HepG2 (cell line): ENCODE data around the gene HYAL2. TPM values are rescaled to one million over a fixed set of nuclear protein-coding genes. Genes with fewer than 3 reads are reported as not detected.

Source experiments
- BRF2 ChIP-seq: sonication (generic); formaldehyde crosslinking; IDR thresholded peaks from 2 replicates; pipeline ENCODE4 v1.8.1; 2022; ENCODE audit warnings: mild to moderate bottlenecking, missing genetic modification reagents
- CREB1 ChIP-seq, 2 experiments: fragments of 450-650 bp in 1 of 2; IDR thresholded peaks; 2 replicates each; pipeline ENCODE4 v1.6.1; 2016 to 2017; ENCODE audit warnings: control low read depth in 1 of 2, mild to moderate bottlenecking in 1 of 2, missing compliant biosample characterization in 1 of 2, missing genetic modification characterization in 1 of 2
- FOXO1 ChIP-seq: sonication (generic); formaldehyde crosslinking; IDR thresholded peaks from 2 replicates; pipeline ENCODE4 v1.4.0; 2020; ENCODE audit warnings: missing genetic modification reagents
- HNF1B ChIP-seq: sonication (generic); formaldehyde crosslinking; IDR thresholded peaks from 2 replicates; pipeline ENCODE4 v1.5.1; 2020; ENCODE audit warnings: mild to moderate bottlenecking, moderate library complexity, missing genetic modification reagents
- KDM3A ChIP-seq: IDR thresholded peaks from 2 replicates; pipeline ENCODE4 v1.6.1; 2018; ENCODE audit warnings: low read depth, missing compliant biosample characterization
- MAFF ChIP-seq: IDR thresholded peaks from 2 replicates; pipeline ENCODE4 v1.6.1; 2011; ENCODE audit warnings: low read depth, low read length, improper control_type of control experiment
- PITX1 ChIP-seq: sonication (generic); formaldehyde crosslinking; IDR thresholded peaks from 2 replicates; pipeline ENCODE4 v1.5.1; 2020; ENCODE audit warnings: mild to moderate bottlenecking, missing genetic modification reagents
- SNAPC2 ChIP-seq: sonication (generic); formaldehyde crosslinking; IDR thresholded peaks from 2 replicates; pipeline ENCODE4 v1.8.1; 2022; ENCODE audit warnings: mild to moderate bottlenecking, missing genetic modification reagents
- SOX5 ChIP-seq: IDR thresholded peaks from 2 replicates; pipeline ENCODE4 v1.6.1; 2016; ENCODE audit warnings: borderline replicate concordance
- ZBTB3 ChIP-seq: sonication (generic); formaldehyde crosslinking; IDR thresholded peaks from 2 replicates; pipeline ENCODE4 v1.4.0; 2020; ENCODE audit warnings: low read depth, mild to moderate bottlenecking, moderate library complexity, missing genetic modification reagents, borderline replicate concordance
- ZNF124 ChIP-seq: sonication (generic); formaldehyde crosslinking; IDR thresholded peaks from 2 replicates; pipeline ENCODE4 v1.4.0; 2020; ENCODE audit warnings: missing genetic modification reagents
- ZNF180 ChIP-seq: sonication (generic); formaldehyde crosslinking; IDR thresholded peaks from 2 replicates; pipeline ENCODE4 v1.4.0; 2020; ENCODE audit warnings: low read depth, missing genetic modification reagents, borderline replicate concordance
- ZNF20 ChIP-seq: sonication (generic); formaldehyde crosslinking; IDR thresholded peaks from 2 replicates; pipeline ENCODE4 v1.4.0; 2020; ENCODE audit warnings: mild to moderate bottlenecking, moderate library complexity, missing genetic modification reagents
- ZNF326 ChIP-seq: sonication (generic); formaldehyde crosslinking; IDR thresholded peaks from 2 replicates; pipeline ENCODE4 v1.4.0; 2020; ENCODE audit warnings: missing genetic modification reagents, borderline replicate concordance
- ZNF33A ChIP-seq: sonication (generic); formaldehyde crosslinking; IDR thresholded peaks from 2 replicates; pipeline ENCODE4 v1.5.1; 2020; ENCODE audit warnings: missing genetic modification reagents, mild to moderate bottlenecking, moderate library complexity, borderline replicate concordance
- ZNF367 ChIP-seq: sonication (generic); formaldehyde crosslinking; IDR thresholded peaks from 2 replicates; pipeline ENCODE4 v1.4.0; 2020; ENCODE audit warnings: missing genetic modification reagents, borderline replicate concordance
- ZNF414 ChIP-seq: sonication (generic); formaldehyde crosslinking; IDR thresholded peaks from 2 replicates; pipeline ENCODE4 v1.5.0; 2020; ENCODE audit warnings: missing genetic modification reagents
- ZNF567 ChIP-seq: sonication (generic); formaldehyde crosslinking; IDR thresholded peaks from 2 replicates; pipeline ENCODE4 v1.8.1; 2023; ENCODE audit warnings: mild to moderate bottlenecking, missing genetic modification reagents, borderline replicate concordance
- ZNF687 ChIP-seq: sonication (generic); formaldehyde crosslinking; IDR thresholded peaks from 2 replicates; pipeline ENCODE4 v1.5.1; 2020; ENCODE audit warnings: mild to moderate bottlenecking, missing genetic modification reagents, moderate library complexity
- ZNF747 ChIP-seq: sonication (generic); formaldehyde crosslinking; IDR thresholded peaks from 2 replicates; pipeline ENCODE4 v1.8.1; 2023; ENCODE audit warnings: missing genetic modification reagents, mild to moderate bottlenecking, borderline replicate concordance
- ZSCAN12 ChIP-seq: sonication (generic); formaldehyde crosslinking; IDR thresholded peaks from 2 replicates; pipeline ENCODE4 v1.9.0; 2021; ENCODE audit warnings: mild to moderate bottlenecking, missing genetic modification reagents
- polyA plus RNA-seq, 8 experiments: library from polyadenylated mRNA; depleted of rRNA in 3 of 8; stranded (reverse) in 7 of 8; unstranded in 1 of 8; fragments of >200 nt; fragmentation: Illumina TruSeq in 4 of 8; extraction: Trizol in 4 of 8; gene quantifications; 2 replicates each; pipeline versions ENCODE4 v1.2.1 to v1.2.3, GENCODE V29; 2011 to 2016; ENCODE audit warnings: low read depth in 4 of 8, missing spikeins in 1 of 8, mixed read lengths in 1 of 8; ENCODE audit not compliant: insufficient read depth in 1 of 8
- total RNA-seq, 5 experiments: library from RNA; depleted of rRNA; stranded (reverse); fragments of >200 nt; fragmentation: Illumina TruSeq; extraction: Trizol; gene quantifications; 2 replicates each; pipeline ENCODE4 v1.2.3, GENCODE V29; 2016; ENCODE audit warnings: low read depth in 1 of 5

Gene HYAL2
- total and polyA plus RNA-seq, 2 of the 13 experiments (the other 11 are each of a cell fraction or from before 2014, with no cell fraction given), result 76.2 to 102 TPM

- no peak for TF ChIP-seq ZNF20 (CRISPR knock-in tag)
- TF ChIP-seq HNF1B (CRISPR knock-in tag), result no peak
- no peak for TF ChIP-seq CREB1 (IDR thresholded peaks at IDR 0.05)
- TF ChIP-seq CREB1 (CRISPR knock-in tag; IDR thresholded peaks at IDR 0.05), result peak; percentile 50; the same call in 1 of the 2 replicates
- TF ChIP-seq ZNF367 (CRISPR knock-in tag), result no peak
- peak; percentile 76; the same call in 1 of the 2 replicates for TF ChIP-seq KDM3A (CRISPR knock-in tag)
- TF ChIP-seq PITX1 (CRISPR knock-in tag), result no peak
- no peak for TF ChIP-seq ZNF747 (CRISPR knock-in tag)
- TF ChIP-seq ZNF414 (CRISPR knock-in tag), result peak; percentile 77; the same call in 1 of the 2 replicates
- no peak for TF ChIP-seq ZNF567 (CRISPR knock-in tag)
- peak; percentile 35; the same call in 1 of the 2 replicates for TF ChIP-seq SOX5
- no peak for TF ChIP-seq BRF2 (CRISPR knock-in tag)
- no peak for TF ChIP-seq MAFF
- TF ChIP-seq ZBTB3 (CRISPR knock-in tag), result no peak
- no peak for TF ChIP-seq ZNF33A (CRISPR knock-in tag)
- TF ChIP-seq ZNF180 (CRISPR knock-in tag), result no peak
- TF ChIP-seq ZNF326, result no peak
- TF ChIP-seq ZSCAN12, result no peak
- no peak for TF ChIP-seq ZNF124
- TF ChIP-seq SNAPC2 (CRISPR knock-in tag), result no peak
- peak; percentile 75 for TF ChIP-seq ZNF687
- no peak for TF ChIP-seq FOXO1 (CRISPR knock-in tag)
Measured at GRCh38 chr3:50324351-50325112, 2.0 kb upstream of the HYAL2 start (continued).
